Endodermal cell (in vitro differentiated cells): ENCODE measurements around the gene RNF39. TPM values are rescaled to one million over a fixed set of nuclear protein-coding genes. Genes with fewer than 3 reads are reported as not detected.

Experiments
- DNase-seq: peaks from one replicate; pipeline ENCODE4 v3.0.0-alpha.2; 2017
- H3K27ac ChIP-seq: 2 replicates; pipeline ENCODE4 v1.5.1; 2013; ENCODE audit warnings: mild to moderate bottlenecking, low read depth, low read length, moderate library complexity
- H3K27me3 ChIP-seq: 2 replicates; pipeline ENCODE4 v1.6.1; 2013; ENCODE audit warnings: mild to moderate bottlenecking, low read length, moderate library complexity; ENCODE audit not compliant: insufficient read depth, control insufficient read depth, poor library complexity, severe bottlenecking
- H3K36me3 ChIP-seq: 2 replicates; pipeline ENCODE4 v1.7.0; 2013; ENCODE audit warnings: mild to moderate bottlenecking, low read length, moderate library complexity; ENCODE audit not compliant: control insufficient read depth, insufficient read depth
- H3K4me1 ChIP-seq: one replicate; pipeline ENCODE4 v1.7.0; 2013; ENCODE audit warnings: low read length; ENCODE audit not compliant: control insufficient read depth, insufficient read depth
- H3K4me3 ChIP-seq: 2 replicates; pipeline ENCODE4 v1.5.1; 2013; ENCODE audit warnings: mild to moderate bottlenecking, low read length, moderate library complexity
- H3K9ac ChIP-seq: 2 replicates; pipeline ENCODE4 v1.6.1; 2013; ENCODE audit warnings: mild to moderate bottlenecking, low read length, moderate library complexity; ENCODE audit not compliant: poor library complexity, severe bottlenecking; ENCODE audit errors: extremely low read depth
- H3K9me3 ChIP-seq: 2 replicates; pipeline ENCODE4 v1.6.1; 2013; ENCODE audit warnings: mild to moderate bottlenecking, low read length, moderate library complexity; ENCODE audit not compliant: control insufficient read depth
- H3K27ac Mint-ChIP-seq: 2 replicates; pipeline ENCODE4 v1.8.0; 2020; ENCODE audit warnings: mixed read lengths
- H3K27me3 Mint-ChIP-seq: 2 replicates; pipeline ENCODE4 v1.8.0; 2021; ENCODE audit warnings: mild to moderate bottlenecking, mixed read lengths; ENCODE audit not compliant: insufficient read depth
- H3K36me3 Mint-ChIP-seq: 2 replicates; pipeline ENCODE4 v1.8.0; 2020; ENCODE audit warnings: low read depth, mixed read lengths
- H3K4me1 Mint-ChIP-seq: 2 replicates; pipeline ENCODE4 v1.8.0; 2020; ENCODE audit warnings: mixed read lengths
- H3K4me3 Mint-ChIP-seq: 2 replicates; pipeline ENCODE4 v1.8.0; 2020; ENCODE audit warnings: mild to moderate bottlenecking, moderate library complexity, mixed read lengths
- H3K9me3 Mint-ChIP-seq: 2 replicates; pipeline ENCODE4 v1.8.0; 2020; ENCODE audit warnings: mild to moderate bottlenecking, mixed read lengths
- WGBS, 2 experiments: methylation state at CpG; one replicate each; pipeline versions ENCODE4 v1.1.5 to v1.1.7; 2013; ENCODE audit warnings: missing lambda C conversion rate in 2 of 2, mixed read lengths in 1 of 2; ENCODE audit not compliant: insufficient coverage in 1 of 2, insufficient read length in 1 of 2; 5-methylcytosine and 5-hydroxymethylcytosine counted together
- total RNA-seq, 2 donors: library from RNA; stranded (reverse); fragmentation: NEBNext Ultra II Directional in 1 of 2; extraction: Animal tissue kit (Norgen Biotek cat#: 25700) in 1 of 2; gene quantifications; 2 replicates in 1 of 2; 3 replicates in 1 of 2; pipeline ENCODE4 v1.2.1, GENCODE V29; 2021
- TF ChIP-seq, protein P1 (sequence below): fragments of 200-600 bp; sonication (generic); conservative IDR thresholded peaks from 2 replicates; pipeline ENCODE4 v1.5.0; 2021; ENCODE audit warnings: antibody characterized with exemption, mild to moderate bottlenecking

RNF39 gene
- total RNA-seq, 2 donors from 2014 or later, result 0.15 TPM; not detected in 1

DNA sequence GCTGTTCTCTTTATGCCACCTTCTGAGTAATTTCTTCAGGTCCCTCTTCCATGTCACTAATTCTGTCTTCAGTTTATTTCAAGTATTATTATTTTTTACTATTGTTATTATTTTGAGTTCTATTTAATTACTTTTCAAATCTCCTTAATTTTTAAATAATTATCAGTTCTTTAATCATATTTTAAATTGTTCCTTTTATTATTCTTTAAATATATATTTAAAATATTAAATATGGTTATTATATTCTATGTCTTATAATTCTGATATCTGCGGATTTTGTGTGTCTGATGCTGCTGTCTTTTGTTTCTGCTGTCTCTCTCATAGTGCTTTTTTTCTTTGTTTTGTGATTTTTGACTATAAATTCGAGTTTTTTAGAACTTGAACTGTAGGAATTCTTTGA lies 12.3 kb downstream of the RNF39 start:
- Mint-ChIP-seq H3K4me1 (peaks cover 18% of the 10 kb centered on the region), H3K36me3 (peaks cover 11% of the 10 kb centered on the region), H3K9me3 (no peaks in the 10 kb centered on the region), H3K4me3 (no peak overlapping the region), H3K27me3 (no peaks in the 10 kb centered on the region), H3K27ac (no peak overlapping the region)
- Histone ChIP-seq H3K27ac (no peak overlapping the region), H3K27me3 (no peaks in the 10 kb centered on the region), H3K36me3 (peaks cover 9% of the 10 kb centered on the region), H3K4me3 (no peak overlapping the region), H3K9ac (no peak overlapping the region), H3K4me1 (peaks cover 2% of the 10 kb centered on the region), H3K9me3 (no peaks in the 10 kb centered on the region)
- 95% methylated on average over 2 of the region's 2 CpGs; no CpG with 5 or more reads in 1 of the 2 experiments for WGBS, 2 experiments
- no peak for DNase-seq
- TF ChIP-seq, protein P1, sequence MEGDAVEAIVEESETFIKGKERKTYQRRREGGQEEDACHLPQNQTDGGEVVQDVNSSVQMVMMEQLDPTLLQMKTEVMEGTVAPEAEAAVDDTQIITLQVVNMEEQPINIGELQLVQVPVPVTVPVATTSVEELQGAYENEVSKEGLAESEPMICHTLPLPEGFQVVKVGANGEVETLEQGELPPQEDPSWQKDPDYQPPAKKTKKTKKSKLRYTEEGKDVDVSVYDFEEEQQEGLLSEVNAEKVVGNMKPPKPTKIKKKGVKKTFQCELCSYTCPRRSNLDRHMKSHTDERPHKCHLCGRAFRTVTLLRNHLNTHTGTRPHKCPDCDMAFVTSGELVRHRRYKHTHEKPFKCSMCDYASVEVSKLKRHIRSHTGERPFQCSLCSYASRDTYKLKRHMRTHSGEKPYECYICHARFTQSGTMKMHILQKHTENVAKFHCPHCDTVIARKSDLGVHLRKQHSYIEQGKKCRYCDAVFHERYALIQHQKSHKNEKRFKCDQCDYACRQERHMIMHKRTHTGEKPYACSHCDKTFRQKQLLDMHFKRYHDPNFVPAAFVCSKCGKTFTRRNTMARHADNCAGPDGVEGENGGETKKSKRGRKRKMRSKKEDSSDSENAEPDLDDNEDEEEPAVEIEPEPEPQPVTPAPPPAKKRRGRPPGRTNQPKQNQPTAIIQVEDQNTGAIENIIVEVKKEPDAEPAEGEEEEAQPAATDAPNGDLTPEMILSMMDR, result no peak

DNA sequence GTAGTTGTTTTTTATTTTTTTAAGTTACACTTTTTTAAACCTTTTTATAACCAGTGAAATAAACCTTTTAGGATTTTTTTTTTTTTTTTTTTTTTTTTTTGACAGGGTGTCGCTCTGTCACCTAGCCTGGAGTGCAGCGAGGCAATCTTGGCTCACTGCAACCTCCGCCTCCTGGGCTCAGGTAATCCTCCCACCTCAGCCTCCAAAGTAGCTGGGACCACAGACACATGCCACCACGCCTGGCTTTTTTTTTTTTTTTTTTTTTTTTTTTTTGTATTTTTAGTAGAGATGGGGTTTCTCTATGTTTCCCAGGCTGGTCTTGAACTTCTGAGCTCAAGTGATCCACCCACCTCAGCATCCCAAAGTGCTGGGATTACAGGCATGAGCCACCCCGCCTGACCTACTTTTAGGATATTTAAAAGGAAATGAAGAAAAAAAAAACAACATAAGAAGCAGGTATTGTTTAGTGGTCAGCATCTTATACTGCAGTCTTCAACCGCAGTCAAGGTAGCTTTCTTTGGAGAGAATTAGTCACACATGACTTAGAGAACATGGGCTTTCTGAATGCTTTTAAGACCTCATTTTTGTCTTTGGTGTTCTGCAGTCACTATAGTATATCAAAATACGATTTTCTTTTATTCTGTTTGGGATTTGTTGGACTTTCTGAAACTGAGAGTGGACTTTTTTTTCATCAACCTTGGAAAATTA lies 12.9 kb downstream of the RNF39 start:
- H3K4me3 Mint-ChIP-seq, result peak overlapping the region; percentile 82
- H3K36me3 Mint-ChIP-seq, result peaks cover 10% of the 10 kb centered on the region
- TF ChIP-seq, protein P1, result no peak
- H3K4me1 ChIP-seq, result peaks cover 2% of the 10 kb centered on the region
- no peaks in the 10 kb centered on the region for H3K27me3 Mint-ChIP-seq
- H3K36me3 ChIP-seq, result peaks cover 12% of the 10 kb centered on the region
- H3K27ac Mint-ChIP-seq, result peak overlapping the region; percentile 98
- 98 to 100% methylated on average over 1 to 6 of the region's 7 CpGs for WGBS, 2 experiments
- H3K9me3 ChIP-seq, result no peaks in the 10 kb centered on the region
- no peak for DNase-seq
- H3K27me3 ChIP-seq, result no peaks in the 10 kb centered on the region
- no peak overlapping the region for H3K27ac ChIP-seq
- H3K9me3 Mint-ChIP-seq, result no peaks in the 10 kb centered on the region
- H3K4me1 Mint-ChIP-seq, result peaks cover 13% of the 10 kb centered on the region
- H3K4me3 ChIP-seq, result peak overlapping the region; percentile 98
- H3K9ac ChIP-seq, result no peak overlapping the region

DNA sequence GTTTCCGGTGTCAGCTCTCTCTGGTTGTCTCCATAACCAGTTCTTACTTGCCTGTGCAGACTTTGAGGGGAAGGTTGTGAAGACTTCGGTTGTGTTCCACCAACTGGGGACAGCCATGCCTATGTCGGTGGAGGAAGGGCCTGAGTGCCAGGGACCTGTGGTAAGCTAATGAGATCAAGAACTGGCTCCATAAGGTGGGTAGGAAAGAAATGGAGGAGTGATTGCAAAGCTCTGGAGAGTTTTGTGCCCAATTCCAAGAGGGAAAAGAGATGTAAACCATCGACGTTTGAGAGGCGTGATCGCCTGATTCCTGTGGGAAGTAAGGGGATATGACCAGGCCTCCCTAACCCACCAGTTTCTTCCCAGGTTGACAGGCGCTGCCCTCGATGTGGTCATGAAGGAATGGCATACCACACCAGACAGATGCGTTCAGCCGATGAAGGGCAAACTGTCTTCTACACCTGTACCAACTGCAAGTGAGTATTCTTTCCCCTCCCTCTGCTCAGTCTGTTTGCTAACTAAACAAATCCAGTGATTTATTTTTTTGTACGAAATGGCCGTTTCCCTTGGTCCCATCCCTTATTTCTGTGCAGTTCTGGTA lies 13.6 kb downstream of the RNF39 start:
- H3K4me3 Mint-ChIP-seq, result peak overlapping the region; percentile 82
- peaks cover 14% of the 10 kb centered on the region for H3K36me3 ChIP-seq
- peak overlapping the region; percentile 98 for H3K4me3 ChIP-seq
- no peak for DNase-seq
- H3K27ac Mint-ChIP-seq, result peak overlapping the region; percentile 98
- no peaks in the 10 kb centered on the region for H3K9me3 ChIP-seq
- H3K27me3 ChIP-seq, result no peaks in the 10 kb centered on the region
- no peaks in the 10 kb centered on the region for H3K9me3 Mint-ChIP-seq
- TF ChIP-seq, protein P1, result no peak
- peaks cover 10% of the 10 kb centered on the region for H3K4me1 Mint-ChIP-seq
- peaks cover 13% of the 10 kb centered on the region for H3K36me3 Mint-ChIP-seq
- peaks cover 2% of the 10 kb centered on the region for H3K4me1 ChIP-seq
- H3K9ac ChIP-seq, result peak overlapping the region; percentile 84
- WGBS, 2 experiments, result 64 to 75% methylated on average over 6 to 12 of the region's 13 CpGs
- H3K27ac ChIP-seq, result no peak overlapping the region
- H3K27me3 Mint-ChIP-seq, result no peaks in the 10 kb centered on the region
